BLaER1 (cell line): ENCODE data around the gene SH3YL1.

Experiments
- H3K27ac ChIP-seq: shearing (Covaris generic); formaldehyde crosslinking; 2 replicates; pipeline ENCODE4 v1.8.1; 2022
- H3K27me3 ChIP-seq: shearing (Covaris generic); formaldehyde crosslinking; 2 replicates; pipeline ENCODE4 v1.8.1; 2022
- H3K36me3 ChIP-seq: shearing (Covaris generic); formaldehyde crosslinking; 2 replicates; pipeline ENCODE4 v1.8.1; 2022
- H3K4me1 ChIP-seq: shearing (Covaris generic); formaldehyde crosslinking; 2 replicates; pipeline ENCODE4 v1.8.1; 2022
- H3K4me2 ChIP-seq: shearing (Covaris generic); formaldehyde crosslinking; 2 replicates; pipeline ENCODE4 v1.8.1; 2022
- H3K4me3 ChIP-seq: shearing (Covaris generic); formaldehyde crosslinking; 2 replicates; pipeline ENCODE4 v1.8.1; 2022
- H3K9ac ChIP-seq: shearing (Covaris generic); formaldehyde crosslinking; 2 replicates; pipeline ENCODE4 v1.8.1; 2022
- H3K9me3 ChIP-seq: shearing (Covaris generic); formaldehyde crosslinking; 2 replicates; pipeline ENCODE4 v1.8.1; 2022
- H4K20me1 ChIP-seq: shearing (Covaris generic); formaldehyde crosslinking; 2 replicates; pipeline ENCODE4 v1.8.1; 2022
- Cebpa-rat ChIP-seq: shearing (Covaris generic); IDR thresholded peaks from 2 replicates; pipeline ENCODE4 v1.8.1; 2022

SH3YL1 gene

DNA sequence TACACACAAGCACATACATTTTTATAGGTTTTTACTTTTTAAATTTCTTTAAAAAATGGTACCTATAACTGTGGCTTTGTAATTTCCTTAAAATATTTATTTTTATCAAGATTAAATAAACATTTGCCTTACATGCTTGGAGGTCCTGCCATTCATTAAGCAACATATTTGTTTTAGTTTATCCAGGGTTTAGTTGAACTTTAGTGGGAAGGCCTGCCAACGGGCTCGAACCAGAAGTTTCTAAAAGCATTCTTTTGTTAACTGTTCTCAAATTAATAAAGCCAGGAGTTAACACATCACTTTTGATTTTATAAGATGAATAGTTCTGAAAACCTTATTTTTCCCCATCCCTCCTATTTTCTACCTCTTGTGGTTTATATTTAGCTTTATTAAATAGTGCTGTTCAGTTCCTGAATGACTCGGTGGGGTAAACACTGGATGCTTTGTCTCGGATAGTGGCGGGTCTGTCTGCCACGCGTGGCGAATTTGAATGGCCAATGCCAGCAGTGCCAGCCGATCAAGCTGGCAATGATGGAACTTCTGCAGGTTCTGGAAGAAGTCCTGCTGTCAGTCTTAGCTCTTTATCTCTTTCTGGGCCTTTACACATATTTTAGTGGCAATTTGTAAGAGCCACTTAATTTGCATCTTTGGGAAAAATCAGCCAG lies 32.2 kb downstream of the SH3YL1 start:
- H4K20me1 ChIP-seq, result no peaks in the 10 kb centered on the region
- H3K4me3 ChIP-seq, result no peak overlapping the region
- H3K36me3 ChIP-seq, result peaks cover 70% of the 10 kb centered on the region
- no peak overlapping the region for H3K9ac ChIP-seq
- no peaks in the 10 kb centered on the region for H3K9me3 ChIP-seq
- no peaks in the 10 kb centered on the region for H3K4me1 ChIP-seq
- no peak for TF ChIP-seq Cebpa-rat
- no peak overlapping the region for H3K27ac ChIP-seq
- no peaks in the 10 kb centered on the region for H3K27me3 ChIP-seq
- H3K4me2 ChIP-seq, result no peak overlapping the region

DNA sequence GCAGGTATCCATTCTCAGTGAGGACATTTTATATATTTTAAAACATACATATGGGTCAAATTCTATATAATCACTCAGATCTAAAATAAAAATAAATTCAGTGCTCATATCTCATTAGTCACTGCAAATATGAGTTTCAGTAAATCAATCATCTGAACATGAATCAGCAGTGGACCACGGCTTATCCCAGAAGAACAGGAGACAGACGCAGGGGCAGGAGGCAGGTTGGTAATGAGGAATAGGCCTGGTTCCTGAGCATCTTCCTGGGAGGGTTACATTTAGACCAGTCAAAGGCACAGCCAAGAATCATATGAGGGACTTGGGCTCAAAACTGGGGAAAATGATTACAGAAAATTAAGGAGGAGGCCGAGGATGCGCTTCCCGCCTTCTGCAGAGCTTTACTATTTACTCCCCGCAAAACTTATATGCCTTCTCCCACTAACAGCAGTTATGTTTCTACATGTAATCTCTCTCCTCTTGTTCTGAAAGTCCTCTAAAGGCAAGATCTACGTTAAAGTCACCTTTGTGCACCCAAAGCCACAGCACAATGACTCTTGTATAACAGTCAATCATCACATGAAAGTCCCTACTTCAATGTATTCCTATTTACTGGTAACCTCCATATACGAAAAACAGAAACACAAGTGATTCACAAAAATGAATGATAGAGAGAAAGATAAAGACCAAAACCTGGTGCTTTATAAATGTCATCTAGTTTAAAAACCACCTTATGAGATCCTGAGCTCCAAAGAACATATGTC lies 35.1 kb downstream of the SH3YL1 start:
- Histone ChIP-seq H4K20me1 (no peaks in the 10 kb centered on the region), H3K36me3 (peaks cover 75% of the 10 kb centered on the region), H3K4me3 (no peak overlapping the region), H3K27me3 (no peaks in the 10 kb centered on the region), H3K9ac (no peak overlapping the region), H3K9me3 (no peaks in the 10 kb centered on the region), H3K4me1 (no peaks in the 10 kb centered on the region), H3K27ac (no peak overlapping the region), H3K4me2 (no peak overlapping the region)
- TF ChIP-seq Cebpa-rat, result no peak

DNA sequence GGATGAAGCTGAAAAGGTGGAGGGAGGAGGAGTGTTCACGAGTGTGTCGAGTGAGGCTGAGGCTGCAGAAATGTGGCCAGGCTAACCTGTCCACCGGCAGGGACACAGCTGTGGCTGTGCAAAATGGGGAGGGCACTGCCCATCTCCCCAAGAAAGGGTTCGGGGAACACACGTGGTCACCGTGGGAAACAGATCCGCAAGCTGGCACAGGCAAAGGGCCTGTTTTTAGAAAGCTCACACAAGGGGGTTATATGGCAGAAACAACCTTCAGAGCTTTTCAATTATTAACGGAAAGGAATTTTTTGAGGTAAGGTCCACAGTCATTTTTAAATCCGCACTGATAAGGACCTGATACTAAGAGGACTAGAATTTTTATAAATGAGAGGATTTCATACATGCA lies 35.7 kb downstream of the SH3YL1 start:
- no peak overlapping the region for H3K4me3 ChIP-seq
- no peaks in the 10 kb centered on the region for H3K4me1 ChIP-seq
- H3K9me3 ChIP-seq, result no peaks in the 10 kb centered on the region
- H3K4me2 ChIP-seq, result no peak overlapping the region
- H3K9ac ChIP-seq, result no peak overlapping the region
- no peak for TF ChIP-seq Cebpa-rat
- no peaks in the 10 kb centered on the region for H3K27me3 ChIP-seq
- no peaks in the 10 kb centered on the region for H4K20me1 ChIP-seq
- H3K36me3 ChIP-seq, result peaks cover 79% of the 10 kb centered on the region
- H3K27ac ChIP-seq, result no peak overlapping the region

DNA sequence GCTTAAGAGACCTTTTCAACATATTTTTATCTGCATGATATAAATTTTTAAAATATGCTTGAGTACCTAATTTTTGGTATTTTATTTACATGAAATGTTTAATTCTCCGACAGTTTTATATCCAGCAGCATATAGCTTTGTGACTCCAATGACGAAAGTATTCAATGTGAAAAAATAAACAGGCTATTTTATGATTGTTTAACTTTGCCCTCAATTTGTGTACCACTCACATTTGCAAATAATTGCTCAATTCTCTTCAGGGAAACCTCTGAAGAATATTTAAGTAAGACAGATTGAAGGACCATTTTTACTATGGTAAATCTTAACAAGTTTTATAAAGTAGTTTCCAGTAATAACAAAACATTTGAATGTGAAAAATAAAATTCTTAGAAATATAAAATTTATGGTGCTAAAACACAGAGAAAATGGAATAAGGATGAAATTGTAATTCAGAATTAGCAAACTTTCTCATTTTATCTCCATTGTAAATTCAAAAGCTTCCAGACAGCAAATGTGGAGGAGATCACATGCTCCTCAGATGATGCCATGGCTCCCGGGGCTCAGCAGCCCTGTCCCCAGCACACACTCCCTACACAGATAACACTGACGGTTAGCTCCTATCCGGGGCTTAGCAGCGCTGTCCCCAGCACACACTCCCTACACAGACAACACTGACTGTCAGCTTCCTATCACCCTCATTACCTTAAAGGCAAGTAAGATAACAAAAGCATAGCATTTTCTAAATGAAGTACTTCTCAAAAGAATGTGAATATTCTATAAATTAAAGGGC lies 39.7 kb downstream of the SH3YL1 start:
- Histone ChIP-seq H3K9ac (no peak overlapping the region), H3K4me2 (no peak overlapping the region), H4K20me1 (no peaks in the 10 kb centered on the region), H3K4me3 (no peak overlapping the region), H3K27me3 (no peaks in the 10 kb centered on the region), H3K36me3 (peaks cover 88% of the 10 kb centered on the region), H3K27ac (no peak overlapping the region), H3K4me1 (peaks cover 6% of the 10 kb centered on the region), H3K9me3 (no peaks in the 10 kb centered on the region)
- TF ChIP-seq Cebpa-rat, result no peak

DNA sequence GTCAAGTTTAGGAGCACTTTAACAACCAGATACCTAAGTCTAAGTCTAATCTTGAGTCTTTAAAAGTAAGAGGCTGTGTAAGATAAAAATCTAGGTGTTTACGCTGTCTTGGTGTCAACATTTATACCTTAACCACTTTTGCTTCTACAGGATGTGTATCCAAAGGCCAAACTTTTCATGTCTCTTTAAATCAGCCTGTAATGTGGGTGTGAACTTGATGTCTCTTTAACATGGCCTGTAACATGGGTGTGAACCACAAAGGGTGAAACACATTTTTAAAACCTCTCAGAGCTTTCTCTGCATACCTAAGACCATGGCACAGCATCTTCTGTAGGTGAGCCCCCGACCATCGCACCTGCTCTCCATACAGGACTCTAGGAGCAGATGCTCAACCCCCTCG lies 40.4 kb downstream of the SH3YL1 start:
- H3K27ac ChIP-seq, result no peak overlapping the region
- no peak for TF ChIP-seq Cebpa-rat
- H3K9me3 ChIP-seq, result no peaks in the 10 kb centered on the region
- H4K20me1 ChIP-seq, result no peaks in the 10 kb centered on the region
- H3K27me3 ChIP-seq, result no peaks in the 10 kb centered on the region
- H3K4me1 ChIP-seq, result peaks cover 7% of the 10 kb centered on the region
- peaks cover 89% of the 10 kb centered on the region for H3K36me3 ChIP-seq
- no peak overlapping the region for H3K9ac ChIP-seq
- no peak overlapping the region for H3K4me2 ChIP-seq
- H3K4me3 ChIP-seq, result no peak overlapping the region

GRCh38 chr2:216068-216467 lies 47.8 kb downstream of the SH3YL1 start:
- Histone ChIP-seq H3K27me3 (no peaks in the 10 kb centered on the region), H3K4me2 (no peak overlapping the region), H3K4me1 (peaks cover 7% of the 10 kb centered on the region), H3K36me3 (peaks cover 34% of the 10 kb centered on the region), H3K27ac (no peak overlapping the region), H4K20me1 (no peaks in the 10 kb centered on the region), H3K9me3 (peaks cover 28% of the 10 kb centered on the region), H3K9ac (no peak overlapping the region), H3K4me3 (no peak overlapping the region)
- no peak for TF ChIP-seq Cebpa-rat

DNA sequence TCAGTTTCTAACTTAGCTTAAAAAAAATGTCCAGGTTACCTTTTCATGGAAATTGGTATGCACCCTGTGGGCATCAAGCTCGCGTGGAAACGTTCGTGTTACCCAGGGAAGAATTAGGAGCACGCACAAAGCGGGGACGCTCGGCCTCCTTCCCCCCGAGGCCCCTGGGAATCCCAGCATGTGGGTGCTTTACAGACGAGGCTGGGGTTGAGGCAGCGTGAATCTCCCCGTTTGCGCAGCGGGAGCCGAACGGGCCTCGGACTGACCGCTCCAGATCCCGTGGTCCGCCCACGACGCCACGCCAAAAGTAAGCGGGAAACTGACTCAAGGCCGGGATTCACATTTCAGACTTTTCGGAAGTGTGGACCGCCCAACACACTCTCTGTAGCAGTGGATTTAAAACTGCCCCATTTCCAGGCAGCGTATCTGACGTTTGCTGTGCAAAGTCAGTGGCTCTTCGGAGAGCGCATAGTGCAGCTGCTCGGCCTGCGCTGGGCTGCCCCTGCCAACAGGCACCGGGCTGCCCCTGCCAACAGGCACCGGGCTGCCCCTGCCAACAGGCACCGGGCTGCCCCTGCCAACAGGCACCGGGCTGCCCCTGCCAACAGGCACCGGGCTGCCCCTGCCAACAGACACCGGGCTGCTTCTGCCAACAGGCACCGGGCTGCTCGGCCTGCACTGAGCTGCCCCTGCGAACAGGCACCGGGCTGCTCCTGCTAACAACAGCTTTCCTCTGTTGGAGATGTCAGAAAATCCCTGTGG lies 49.7 kb downstream of the SH3YL1 start:
- H4K20me1 ChIP-seq, result no peaks in the 10 kb centered on the region
- H3K4me2 ChIP-seq, result no peak overlapping the region
- no peak overlapping the region for H3K27ac ChIP-seq
- H3K27me3 ChIP-seq, result no peaks in the 10 kb centered on the region
- peaks cover 28% of the 10 kb centered on the region for H3K9me3 ChIP-seq
- peaks cover 19% of the 10 kb centered on the region for H3K36me3 ChIP-seq
- H3K4me3 ChIP-seq, result no peak overlapping the region
- H3K9ac ChIP-seq, result no peak overlapping the region
- peaks cover 1% of the 10 kb centered on the region; the same call in 1 of the 2 replicates for H3K4me1 ChIP-seq
- no peak for TF ChIP-seq Cebpa-rat

GRCh38 chr2:211486-212184 lies 52.2 kb downstream of the SH3YL1 start:
- TF ChIP-seq Cebpa-rat, result no peak
- no peaks in the 10 kb centered on the region for H3K36me3 ChIP-seq
- H3K4me2 ChIP-seq, result no peak overlapping the region
- no peaks in the 10 kb centered on the region for H3K27me3 ChIP-seq
- no peak overlapping the region for H3K27ac ChIP-seq
- no peak overlapping the region for H3K9ac ChIP-seq
- H3K9me3 ChIP-seq, result peaks cover 30% of the 10 kb centered on the region
- no peak overlapping the region for H3K4me3 ChIP-seq
- no peaks in the 10 kb centered on the region for H4K20me1 ChIP-seq
- H3K4me1 ChIP-seq, result no peaks in the 10 kb centered on the region

GRCh38 chr2:210660-211059 lies 53.2 kb downstream of the SH3YL1 start:
- Histone ChIP-seq H4K20me1 (no peaks in the 10 kb centered on the region), H3K4me3 (no peak overlapping the region), H3K4me1 (no peaks in the 10 kb centered on the region), H3K9me3 (peaks cover 32% of the 10 kb centered on the region), H3K4me2 (no peak overlapping the region), H3K27me3 (no peaks in the 10 kb centered on the region), H3K27ac (no peak overlapping the region), H3K9ac (no peak overlapping the region), H3K36me3 (no peaks in the 10 kb centered on the region)
- TF ChIP-seq Cebpa-rat, result no peak
